ENCODE measurements around the gene TMX4.

Gene TMX4

DNA sequence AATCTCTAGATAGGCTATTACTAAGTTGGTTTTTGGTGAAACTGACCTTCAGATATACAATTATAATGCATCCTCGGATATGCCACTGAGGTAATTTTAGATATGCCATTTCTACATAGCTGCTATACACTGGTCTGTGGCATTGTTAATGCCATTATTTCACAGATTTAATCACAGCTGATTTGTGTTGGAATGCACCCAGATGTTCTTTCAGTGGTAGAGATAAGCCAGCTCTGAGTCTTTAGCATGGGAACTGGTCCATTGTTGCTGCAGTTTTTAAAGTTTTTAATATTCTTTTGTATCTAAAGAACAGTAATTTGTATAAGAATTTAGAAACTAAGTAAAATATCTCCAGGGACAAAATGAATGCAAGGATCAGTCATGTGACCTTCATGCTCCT, 6.8 kb downstream of the TMX4 start:
- DNase-seq = no peak

DNA sequence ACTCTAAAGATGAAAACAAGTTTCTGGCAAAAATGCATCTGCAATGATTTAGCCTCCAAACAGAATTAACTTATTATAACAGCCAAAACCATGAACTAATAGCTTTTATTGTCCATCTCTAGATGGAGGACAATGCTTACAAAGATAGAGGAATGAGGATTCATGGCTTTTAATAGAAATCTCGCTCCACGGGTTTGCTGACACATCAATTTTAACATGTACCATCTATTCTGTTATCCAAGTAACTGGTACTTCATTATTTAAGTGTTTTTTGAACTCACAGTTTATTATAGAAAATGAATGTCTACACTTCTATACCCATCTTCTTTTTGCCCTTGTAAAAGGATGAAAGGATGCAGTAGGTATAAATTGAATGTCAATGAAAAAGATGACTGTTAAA, 10.8 kb downstream of the TMX4 start:
- DNase-seq = no peak

DNA sequence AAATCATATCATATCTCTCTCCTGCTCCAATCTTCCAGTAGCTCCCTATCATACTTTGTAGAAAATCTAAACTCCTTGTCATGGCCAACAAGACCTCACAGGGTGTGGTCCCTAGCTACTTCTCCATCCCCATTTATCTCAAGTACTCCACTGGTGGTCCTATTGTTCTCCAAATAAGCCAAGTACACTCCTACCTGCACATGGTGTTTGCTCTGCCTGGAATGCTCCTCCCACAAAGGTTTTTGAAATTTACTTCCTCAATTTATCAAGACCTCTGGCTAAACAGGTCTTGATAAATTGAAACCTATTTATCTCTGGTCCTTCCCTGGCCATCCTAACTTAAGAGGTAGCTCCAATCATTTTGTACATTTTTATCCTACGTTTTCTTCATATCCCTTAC, 12.1 kb downstream of the TMX4 start:
- no peak for DNase-seq

DNA sequence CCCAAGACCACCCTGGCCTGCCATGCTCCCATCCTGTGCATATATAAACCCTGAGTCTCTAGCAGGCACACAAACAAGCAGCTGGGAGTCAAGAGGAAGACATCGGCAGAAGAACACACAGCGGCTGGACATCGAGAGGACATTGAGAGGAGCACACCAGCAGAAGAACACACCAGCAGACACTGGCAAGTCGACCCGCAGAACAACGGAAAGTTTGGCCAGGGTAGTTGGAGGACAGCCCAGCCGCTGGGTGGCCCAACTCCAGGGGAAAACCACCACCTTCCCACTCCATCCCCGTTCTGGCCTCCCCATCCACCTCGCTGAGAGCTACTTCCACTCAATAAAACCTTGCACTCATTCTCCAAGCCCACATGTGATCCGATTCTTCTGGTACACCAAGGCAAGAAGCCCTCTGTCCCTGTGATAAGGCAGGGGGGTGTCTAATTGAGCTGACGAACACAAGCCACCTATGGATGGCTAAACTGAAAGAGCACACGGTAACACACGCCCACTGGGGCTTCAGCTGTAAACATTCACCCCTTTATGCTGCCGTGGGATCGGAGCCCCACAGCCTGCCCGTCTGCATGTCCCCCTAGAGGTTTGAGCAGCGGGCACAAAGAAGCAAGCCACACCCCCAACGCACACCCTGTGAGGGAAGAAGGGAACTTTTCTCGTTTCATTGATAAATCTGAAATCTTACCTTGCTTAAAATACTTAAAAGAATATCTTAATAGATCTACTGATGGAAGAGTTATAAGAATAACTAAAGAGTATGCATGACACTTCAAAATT, 13.8 kb downstream of the TMX4 start:
- DNase-seq = no peak

DNA sequence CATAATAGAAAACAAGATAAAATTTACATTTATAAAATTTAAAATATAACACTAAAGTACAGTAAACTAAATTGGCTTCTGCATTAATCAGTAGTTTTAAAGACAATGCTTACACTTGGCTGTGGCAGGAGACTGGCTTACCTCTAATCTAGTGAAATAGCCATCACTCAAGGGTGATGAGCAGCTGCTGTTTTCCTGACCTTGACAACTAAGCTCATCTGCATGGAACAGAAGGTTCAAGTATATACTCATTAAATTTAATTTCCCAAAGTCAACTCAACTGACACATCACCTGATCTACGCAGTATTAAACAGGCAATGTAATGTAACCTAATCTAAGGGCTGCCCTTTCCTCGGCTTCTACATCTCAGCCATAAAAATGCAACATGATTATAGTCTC, 14.5 kb downstream of the TMX4 start:
- DNase-seq = no peak

DNA sequence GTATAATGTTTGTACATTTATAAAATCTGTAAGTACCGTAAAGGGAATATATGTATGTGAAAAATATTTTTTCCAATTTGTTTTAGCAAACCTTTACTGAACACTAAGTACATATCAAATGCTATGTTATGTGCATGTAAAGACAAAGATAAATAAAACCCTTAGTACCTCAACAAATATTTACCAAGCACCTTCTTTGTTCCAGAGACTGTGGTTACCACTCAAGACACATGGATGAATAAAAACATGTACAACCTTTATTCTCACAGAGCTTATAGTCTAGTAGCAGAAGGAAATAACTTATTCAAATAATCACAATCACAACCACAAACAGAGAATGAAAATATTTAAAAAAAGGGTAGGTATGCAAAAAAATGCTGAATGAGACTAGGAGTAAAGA, 17.5 kb downstream of the TMX4 start:
- DNase-seq = no peak

DNA sequence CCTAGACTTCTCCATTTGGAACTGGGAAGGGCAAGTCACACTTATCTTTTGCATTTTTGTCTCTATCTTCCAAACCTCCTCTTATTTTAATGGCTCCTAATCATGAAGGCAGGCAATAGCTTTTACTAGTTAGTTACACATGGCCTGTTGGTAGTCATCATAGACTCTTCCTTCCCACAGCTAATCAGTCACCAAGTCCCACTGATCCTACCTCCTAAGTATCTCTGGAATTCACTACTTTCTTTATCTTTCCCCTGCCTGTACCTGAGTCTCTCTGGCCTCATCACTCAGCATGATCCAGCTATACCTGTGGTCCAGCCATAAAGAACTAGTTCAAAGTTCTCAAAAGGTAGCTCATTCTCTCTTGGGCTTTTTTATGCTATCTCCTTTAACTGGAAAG, 18.8 kb downstream of the TMX4 start:
- no peak for DNase-seq

DNA sequence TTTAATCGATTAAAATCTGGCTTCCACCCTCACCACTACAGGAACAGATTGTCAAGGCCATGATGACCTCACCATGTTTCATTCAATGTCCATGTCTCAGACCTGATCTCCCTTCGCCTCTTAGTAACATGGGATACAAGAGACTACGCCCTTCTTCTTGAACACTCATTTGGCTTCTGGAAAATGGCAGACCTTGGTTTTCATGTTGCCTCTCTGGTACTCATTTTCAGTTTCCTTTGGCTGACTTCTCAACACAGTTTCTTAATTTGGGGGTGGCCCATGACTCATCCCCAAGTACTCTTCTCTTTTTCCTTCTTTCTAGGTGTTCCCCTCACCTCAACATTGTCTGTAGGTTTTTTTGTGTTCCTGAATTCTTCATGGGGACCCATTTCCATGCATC, 22.7 kb downstream of the TMX4 start:
- DNase-seq = no peak

DNA sequence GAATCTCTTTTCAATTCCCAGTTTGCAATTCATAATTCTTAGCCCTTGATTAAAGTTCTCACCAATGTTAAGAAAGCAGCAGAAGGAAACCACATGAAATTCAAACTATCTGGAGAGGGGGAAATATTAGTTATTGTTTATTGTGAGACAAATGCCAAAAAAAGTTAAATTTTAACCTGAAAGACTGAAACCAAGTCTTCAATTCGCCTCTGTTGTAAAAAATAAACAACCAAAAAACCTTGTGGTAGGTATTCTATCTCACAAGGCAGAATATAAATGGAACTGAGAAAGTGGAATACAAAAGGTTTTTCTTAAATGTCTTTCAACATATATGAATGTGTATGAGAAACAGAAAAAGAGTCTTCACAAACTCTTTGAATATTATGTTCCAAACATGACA, 24.8 kb downstream of the TMX4 start:
- DNase-seq = no peak

DNA sequence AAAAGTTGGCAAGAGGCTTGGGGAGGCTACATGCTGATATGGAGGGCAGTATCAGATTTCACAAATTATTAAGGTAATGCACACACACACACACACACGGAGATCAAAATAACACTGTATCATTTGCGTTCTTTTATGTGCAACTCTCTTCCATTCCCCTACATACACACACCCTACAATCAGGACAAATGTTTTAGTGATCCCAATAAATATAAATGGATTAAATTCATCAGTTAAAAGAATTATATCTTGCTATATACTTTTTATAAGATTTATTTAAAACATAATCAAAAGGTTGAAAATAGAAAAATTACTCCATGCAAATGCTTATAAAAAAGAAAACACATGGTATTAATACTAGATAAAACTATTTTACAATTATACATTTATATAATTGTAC, 25.9 kb downstream of the TMX4 start:
- DNase-seq = no peak

DNA sequence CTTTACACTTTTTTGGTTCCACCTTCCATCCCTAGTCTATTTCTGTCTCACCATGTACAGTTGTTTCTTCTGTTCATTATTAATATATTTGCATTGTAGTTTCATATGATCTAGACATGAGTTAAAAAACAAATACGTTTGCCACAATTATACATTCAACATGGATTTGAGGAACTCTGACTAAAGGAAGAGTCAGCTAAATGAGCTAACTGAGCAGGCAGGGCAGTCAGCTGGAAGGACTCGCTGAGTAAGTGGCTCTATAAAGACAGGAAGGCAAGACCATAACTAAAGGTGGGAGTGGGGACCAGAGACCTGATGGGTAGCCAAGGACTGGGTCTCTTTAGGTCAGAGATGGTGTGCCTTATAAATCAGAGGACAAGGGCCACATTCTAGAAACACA, 26.3 kb downstream of the TMX4 start:
- DNase-seq = no peak

DNA sequence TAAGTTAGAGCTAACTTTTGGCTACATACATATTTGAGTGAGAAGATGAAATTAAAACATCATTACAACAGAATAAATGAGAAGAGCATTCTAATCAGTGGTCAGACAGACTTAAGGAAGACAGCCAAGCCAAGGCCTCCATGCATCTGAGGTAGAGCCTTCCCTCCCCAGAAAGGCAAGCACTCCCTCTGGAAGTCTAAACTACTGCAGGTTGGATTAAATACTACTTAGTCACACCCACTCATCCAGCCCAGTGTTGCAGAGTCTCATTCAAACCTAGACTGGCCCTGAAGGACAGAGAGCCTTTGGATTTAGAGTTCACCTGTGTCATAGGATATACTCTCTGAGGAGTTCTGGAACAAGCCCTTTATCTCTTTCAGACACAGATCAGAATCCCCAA, 29.2 kb downstream of the TMX4 start:
- DNase-seq = no peak

DNA sequence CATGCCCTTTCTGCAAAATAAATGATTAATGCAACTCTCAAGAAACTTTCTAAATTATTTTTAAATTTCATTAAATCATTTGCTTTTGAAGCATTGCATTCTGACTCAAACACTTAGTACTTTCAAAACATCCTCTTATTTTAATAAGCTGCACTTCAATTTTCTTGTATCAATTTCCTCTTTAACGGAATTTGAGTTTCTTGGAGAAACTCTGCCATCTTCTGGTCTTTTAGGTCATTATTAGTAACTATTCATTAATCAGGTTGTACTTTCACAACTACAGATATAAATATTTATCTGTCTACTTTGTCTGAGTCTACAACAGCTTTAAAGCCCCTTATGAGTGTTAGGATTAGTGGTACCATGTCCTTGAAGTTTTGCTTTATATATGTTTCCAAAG, 30.2 kb downstream of the TMX4 start:
- DNase-seq = no peak

DNA sequence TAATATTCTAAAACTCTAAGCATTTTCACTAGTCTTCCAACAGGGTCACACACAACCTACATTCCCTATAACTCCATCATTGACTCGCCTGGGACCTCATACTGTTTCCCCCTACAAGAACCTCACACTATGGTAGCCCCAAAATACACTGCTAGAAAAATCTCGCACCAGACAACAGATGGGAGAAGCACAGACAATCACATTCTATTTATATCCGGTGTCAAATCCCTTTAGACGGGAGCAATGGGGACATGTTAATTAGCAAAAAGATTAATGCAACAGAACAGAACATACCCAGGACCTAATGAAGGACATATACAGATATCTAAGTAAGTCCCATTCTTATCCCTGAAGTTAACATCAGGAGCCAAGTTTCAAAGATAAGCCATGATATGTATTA, 33.6 kb downstream of the TMX4 start:
- DNase-seq = no peak

DNA sequence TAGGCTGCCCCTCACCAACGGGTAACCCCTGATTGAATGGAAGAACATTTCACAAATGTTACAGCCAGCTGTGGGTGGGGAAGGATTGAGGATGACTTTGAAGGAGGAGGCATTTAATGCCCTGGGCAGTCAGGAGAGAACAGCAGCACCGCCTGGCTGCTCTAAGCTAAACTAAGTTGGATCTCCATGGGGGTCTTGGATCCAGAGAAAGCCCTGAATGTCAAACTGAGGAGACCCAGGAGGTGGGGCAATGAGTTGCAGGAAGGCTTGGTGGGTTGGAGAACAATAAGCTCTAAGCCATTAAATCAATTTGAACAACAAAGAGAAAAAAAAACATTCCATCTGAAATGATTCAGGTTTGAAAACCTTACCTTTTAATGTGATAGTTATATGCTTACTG, 35.4 kb downstream of the TMX4 start:
- DNase-seq = no peak

DNA sequence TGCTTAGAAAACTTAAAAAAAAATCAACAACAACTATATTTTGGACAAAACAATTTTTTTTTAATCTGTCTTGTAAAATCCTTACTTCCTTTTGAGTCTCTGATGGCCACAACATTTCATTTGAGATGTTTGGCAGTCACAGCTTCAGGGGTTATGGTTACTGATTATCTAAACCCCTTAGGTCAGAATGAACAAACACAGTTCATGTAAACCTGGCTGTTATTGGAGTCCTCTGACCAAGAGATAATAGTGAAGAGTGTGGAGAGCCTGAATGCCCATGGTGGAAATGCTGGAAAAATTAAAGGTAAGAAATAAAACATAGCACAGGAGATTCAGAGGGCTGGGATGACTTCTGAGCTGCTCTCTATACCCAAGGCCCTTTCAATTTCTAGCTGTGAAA, 38.2 kb downstream of the TMX4 start:
- DNase-seq = no peak

DNA sequence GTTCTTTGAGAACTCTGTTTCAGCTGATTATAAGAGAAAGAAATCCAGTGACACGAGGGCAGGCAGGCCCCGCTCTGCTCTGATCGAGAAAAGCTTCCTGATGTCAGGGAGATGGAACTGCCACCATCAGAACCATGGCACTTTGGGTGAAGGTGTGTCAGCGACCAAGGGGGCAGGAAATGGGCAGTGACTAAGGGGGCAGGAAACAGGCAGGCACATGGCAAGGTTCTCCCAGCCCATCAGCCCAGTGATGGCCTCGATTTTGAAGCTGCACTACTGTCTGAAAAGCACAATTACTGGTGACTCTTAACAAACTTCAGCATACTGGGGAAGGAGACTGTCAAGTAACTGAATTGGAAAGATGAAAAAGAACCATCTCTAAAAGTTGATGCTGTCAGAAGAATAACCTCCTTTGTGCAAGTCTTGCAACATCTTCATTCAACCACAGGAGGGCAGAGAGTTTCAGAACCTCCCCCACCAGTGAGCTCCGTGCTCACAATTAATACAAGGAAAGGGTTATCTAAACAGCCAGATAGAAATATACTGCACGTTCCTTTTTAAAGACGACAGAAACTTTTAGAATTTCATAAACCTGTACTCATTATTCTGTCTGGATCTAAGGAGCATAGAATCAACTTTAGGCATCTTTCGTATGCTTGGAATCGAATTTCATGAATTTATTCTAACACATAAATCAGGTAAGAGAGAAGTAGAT, 39.1 kb downstream of the TMX4 start:
- peak; percentile 29 for DNase-seq

DNA sequence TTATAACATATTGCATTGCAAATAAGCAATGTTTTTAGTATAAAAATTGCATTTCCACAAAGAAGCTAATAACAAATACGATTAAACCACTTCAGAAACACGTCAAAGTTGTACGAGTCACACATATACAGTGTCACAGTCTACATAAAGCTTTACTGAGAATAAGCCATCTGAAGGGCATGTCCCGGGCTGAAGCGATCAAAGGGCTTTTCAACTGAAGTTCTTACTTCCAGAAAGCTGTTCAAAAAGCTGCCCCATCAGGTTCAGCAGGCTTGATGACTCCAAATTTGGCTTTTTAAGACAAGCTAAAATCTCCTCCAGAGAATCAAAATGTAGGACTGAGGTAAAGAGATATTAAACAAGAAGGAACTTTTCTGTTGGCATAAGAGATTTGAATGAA, 41.9 kb downstream of the TMX4 start:
- DNase-seq = no peak

DNA sequence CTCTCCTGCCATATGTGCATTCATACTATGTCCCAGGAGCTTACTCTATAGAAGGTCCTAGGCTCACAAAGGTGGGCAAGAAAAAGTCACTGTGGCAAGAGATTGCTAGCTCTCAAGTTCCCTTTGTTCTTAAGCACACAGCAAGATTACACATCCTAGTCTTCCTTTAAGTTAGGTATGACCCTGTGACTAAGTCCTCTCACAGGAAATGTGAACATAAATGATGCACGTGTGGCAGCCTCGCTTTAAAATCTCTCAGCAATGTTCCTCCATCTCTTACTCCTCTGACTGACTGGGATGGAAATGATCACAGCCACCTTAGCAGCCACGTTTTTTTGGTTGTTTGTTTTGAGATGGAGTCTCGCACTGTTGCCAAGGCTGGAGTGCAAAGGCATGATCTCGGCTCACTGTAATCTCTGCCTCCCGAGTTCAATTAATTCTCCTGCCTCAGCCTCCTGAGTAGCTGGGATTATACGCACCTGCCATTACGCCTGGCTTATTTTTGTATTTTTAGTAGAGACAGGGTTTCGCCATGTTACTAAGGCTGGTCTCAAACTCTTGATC, 43.6 kb downstream of the TMX4 start:
- DNase-seq = no peak

DNA sequence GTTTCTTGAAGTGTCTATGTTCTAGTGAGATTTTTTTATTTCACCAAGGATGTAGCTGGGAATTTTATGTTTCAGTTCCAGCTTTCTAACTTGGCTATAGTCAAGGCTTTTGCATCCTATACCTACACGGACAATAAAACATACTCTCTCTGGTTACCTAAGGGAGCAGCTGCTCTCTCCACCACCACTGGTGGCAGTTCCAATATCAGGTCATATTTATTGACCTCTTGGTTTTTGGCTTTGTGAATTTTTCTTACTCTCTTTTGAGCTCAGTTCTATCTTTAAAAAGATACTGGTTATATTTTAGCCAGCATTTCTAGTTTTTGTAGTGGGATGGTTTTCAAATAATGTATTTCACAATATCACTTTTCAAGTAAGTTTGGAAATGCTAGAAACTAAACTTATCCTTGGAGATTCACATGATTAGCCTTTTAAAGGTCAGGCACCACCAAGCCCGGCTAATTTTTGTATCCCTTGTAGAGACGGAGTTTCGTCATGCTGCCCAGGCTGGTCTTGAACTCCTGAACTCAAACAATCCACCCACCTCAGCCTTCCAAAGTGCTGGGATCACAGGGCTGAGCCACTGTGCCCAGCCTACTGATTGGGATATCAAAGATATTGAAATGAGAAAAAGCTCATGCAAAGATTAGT, 44.7 kb downstream of the TMX4 start:
- DNase-seq = no peak

DNA sequence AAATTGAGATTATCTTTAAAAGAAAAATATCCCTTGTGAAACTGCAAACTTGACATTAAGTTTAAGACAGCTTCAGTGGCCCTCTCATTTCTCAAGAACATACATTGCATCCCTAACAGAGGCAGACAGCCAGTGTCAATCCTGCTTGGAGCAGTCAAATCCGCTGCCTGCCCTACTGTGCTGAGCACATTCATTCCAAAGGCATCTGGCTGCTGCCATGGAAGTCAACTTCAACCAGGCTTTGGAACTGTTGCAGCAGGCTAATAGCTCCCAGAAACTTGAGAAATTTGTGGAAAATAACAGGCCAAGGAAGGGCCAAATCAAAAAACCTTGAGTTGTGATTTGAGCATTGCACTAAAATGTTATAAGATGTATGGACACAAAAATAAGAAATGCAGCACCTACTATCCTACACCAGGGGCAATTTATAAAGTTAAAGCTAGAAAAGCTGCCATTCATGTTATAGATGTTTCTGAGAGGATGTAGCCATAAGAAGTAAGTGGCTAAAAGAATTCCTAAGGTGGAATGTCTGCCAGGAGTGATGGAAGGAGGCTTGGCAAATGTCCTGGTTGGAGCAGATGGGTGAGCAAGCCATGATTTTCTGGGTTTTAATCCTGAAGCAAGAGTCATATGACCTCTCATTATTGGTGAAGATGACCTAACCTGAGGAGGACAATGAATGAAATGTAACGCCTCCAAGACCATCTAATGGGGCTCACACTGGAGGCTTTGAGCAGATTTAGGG, 47.9 kb downstream of the TMX4 start:
- no peak for DNase-seq

DNA sequence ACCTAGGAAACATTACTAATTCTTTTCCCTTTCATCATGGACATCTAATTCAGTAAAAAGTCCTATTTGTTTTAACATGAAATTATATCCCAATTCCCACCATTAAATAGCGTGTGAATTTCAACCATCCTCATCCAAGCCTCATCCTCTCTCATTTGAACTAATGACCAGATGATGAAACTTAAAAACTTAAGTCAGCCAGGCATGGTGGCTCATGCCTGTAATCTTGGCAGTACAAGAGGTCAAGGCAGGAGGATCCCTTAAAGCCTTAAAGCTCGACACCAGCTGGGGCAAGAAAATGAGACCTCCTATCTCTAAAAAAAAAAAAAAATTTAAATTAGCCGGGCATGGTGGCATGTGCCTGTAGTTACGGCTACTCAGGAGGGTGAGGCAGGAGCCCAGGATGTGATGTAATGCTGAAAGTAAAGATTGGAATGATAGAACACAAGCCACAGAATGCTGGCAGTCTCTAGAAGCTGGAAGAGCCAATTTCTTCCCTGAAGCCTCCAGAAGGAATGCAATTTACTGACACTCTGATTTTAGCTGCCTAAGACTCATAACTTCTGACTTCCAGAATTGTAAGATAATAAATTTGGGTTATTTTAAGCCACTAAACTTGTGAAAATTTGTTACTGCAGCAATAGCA, 52.2 kb downstream of the TMX4 start:
- DNase-seq = no peak

DNA sequence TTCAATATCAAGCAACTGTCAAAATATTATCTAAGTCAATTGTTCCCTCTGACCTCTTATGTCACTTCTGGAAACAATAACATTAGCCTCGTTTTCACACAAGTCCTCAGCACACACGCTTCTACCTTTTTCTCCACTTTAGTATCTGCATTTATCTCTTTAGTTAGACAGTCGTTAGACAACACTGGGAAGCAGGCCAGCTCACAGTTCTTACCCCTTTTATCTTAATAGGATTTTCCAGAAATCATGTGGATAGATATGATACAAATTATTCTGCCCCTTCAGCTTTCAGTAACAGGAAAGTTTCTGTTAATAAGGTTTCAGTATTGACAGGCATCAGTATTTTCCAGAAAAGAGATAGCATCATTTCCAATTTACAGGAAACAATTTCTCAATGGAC, 53.4 kb downstream of the TMX4 start:
- no peak for DNase-seq

Data from CD4-positive, alpha-beta T cell treated with Interleukin-10 for 1 hour (primary cell).